Effector CD4-positive, alpha-beta T cell (primary cell): ENCODE data around the gene PM20D1.
A peak's percentile ranks its signal among the peaks of the same experiment; 100 is the strongest.
"Not testable (repeated sequence)": the region's sequence is repeated elsewhere in the genome, so short reads cannot be mapped to it uniquely, and the experiment has no call there.

Experiments
- DNase-seq: peaks from one replicate; pipeline ENCODE4 v3.0.0-alpha.2; 2020
- total RNA-seq: gene quantifications from one replicate; lab custom pipeline; 2026; lab: John Stamatoyannopoulos, UW

Gene PM20D1, protein sequence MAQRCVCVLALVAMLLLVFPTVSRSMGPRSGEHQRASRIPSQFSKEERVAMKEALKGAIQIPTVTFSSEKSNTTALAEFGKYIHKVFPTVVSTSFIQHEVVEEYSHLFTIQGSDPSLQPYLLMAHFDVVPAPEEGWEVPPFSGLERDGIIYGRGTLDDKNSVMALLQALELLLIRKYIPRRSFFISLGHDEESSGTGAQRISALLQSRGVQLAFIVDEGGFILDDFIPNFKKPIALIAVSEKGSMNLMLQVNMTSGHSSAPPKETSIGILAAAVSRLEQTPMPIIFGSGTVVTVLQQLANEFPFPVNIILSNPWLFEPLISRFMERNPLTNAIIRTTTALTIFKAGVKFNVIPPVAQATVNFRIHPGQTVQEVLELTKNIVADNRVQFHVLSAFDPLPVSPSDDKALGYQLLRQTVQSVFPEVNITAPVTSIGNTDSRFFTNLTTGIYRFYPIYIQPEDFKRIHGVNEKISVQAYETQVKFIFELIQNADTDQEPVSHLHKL
- 2.3 reads per million, percentile 5 among the genes with 10 or more reads in this experiment for total RNA-seq

DNA sequence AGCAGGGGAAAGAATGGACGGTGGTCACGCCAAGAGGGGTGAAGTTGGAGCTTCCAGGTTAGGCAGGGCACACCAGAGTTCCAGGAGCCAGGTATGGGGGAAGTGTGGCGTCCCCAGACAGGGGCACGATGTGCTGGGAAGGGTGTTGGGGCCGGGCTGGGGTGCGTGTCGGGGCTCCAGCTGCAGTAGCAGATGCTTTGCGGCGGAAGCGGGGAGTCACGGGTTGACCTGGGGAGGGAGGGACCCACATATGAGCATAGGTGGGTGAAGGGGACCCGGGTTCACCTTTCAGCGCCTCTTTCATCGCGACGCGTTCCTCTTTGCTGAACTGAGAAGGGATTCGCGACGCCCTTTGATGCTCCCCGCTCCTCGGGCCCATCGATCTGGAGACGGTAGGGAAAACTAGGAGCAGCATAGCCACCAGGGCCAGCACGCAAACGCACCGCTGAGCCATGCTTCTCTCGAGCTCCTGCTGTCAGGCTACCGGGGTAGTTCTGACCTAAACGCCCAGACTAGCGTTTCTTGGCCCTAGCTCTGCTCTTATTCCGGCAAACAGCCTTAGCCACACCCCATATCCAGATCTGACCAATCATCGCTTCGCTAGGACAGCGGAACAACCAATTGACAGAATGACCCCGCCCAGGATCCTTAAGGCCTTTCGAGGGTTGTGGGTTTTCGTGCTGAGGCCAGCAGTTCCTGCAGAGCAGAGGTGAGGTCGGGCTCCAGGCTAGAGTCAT lies at the start of gene PM20D1:
Gene PM20D1, minus strand, starts transcription at position 514 of the 737 bp plus-strand sequence. Its CDS starts 60 bp downstream, at position 454.
- DNase-seq = peak; percentile 55

DNA sequence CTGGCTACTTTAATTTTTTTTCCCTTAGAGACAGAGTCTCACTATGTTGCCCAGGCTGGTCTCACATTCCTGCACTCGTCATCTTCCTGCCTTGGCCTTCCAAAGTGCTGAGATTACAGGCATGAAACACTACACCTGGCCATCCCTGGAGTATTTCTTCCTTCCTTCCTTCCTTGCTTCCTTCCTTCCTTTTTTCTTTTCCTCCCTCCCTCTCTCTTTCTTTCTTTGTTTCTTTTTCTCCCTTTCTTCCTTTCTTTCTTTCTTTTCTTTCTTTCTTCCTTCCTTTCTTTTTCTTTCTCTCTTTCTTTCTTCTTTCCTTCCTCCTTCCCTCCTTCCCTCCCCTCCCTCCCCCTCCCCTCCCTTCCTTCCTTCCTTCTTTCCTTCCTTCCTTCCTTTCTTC lies 46.4 kb upstream of the PM20D1 start:
- DNase-seq = no peak

- not testable (repeated sequence) for DNase-seq
Measured at GRCh38 chr1:205894119-205894518, 44.2 kb upstream of the PM20D1 start.

DNA sequence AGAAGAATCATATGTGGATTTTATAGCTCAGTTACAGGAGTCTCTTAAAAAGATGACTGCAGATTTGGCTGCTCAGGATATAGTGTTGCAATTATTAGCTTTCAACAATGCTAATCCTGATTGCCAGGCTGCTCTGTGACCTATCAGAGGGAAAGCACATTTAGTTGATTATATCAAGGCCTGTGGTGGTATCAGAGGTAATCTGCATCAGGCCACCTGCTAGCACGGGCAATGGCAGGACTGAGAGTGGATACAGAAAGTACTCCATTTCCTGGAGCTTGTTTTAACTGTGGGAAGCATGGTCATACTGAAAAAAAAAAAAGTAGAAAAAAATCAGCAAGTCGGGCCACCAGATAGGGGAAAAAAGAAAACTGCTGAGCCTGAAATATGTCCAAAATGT lies 42.2 kb upstream of the PM20D1 start:
- DNase-seq = not testable (repeated sequence)

GRCh38 chr1:205891481-205891880 lies 41.5 kb upstream of the PM20D1 start:
- DNase-seq = not testable (repeated sequence)

DNA sequence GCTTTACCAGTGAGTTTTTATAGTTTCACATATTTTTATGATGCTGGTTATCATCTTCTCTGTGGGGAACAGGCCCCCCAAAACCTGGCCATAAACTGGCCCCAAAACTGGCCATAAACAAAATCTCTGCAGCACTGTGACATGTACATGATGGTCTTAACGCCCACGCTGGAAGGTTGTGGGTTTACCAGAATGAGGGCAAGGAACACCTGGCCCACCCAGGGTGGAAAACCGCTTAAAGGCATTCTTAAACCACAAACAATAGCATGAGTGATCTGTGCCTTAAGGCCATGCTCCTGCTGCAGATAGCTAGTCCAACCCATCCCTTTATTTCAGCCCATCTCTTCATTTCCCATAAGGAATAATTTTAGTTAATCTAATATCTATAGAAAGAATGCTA lies 40.7 kb upstream of the PM20D1 start:
- not testable (repeated sequence) for DNase-seq

DNA sequence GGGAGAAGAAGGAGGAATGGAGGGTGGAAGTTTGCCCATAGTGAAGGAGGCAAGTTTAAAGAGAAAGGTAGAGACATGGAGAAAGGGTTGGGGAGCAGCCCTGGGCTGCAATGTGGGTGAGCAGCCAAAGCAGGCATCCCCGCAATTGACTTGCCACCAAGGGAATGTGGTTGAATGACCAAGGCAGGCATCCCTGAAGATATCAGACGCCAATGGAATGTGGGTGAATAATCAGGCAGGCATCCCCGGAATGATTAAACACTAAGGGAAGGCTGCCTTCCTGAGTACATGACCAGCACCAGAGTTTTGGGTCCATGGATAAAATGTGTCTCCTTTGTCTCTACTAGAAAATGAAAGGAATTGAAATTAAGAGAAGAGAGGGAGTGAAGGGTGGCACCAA lies 39.8 kb upstream of the PM20D1 start:
- DNase-seq = not testable (repeated sequence)

- DNase-seq = not testable (repeated sequence)
Measured at GRCh38 chr1:205889006-205889405, 39.1 kb upstream of the PM20D1 start.

DNA sequence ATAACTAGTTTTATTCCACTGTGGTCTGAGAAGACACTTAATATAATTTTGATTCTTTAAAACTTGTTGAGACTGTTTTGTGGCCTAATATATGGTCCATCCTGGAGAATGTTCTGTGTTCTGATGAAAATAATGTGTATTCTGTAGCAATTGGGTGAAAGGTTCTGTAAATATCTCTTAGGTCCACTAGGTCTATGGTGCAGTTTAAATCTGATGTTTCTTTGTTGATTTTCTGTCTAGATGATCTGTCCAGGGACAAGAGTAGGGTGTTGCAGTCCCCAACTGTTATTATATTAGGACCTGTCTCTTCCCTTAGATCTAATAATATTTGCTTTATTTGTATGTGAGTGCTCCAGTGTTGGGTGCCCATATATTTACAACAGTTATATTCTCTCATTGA lies 33.9 kb upstream of the PM20D1 start:
- DNase-seq = no peak

GRCh38 chr1:205880923-205881322 lies 31.0 kb upstream of the PM20D1 start:
- no peak for DNase-seq

GRCh38 chr1:205879974-205880373 lies 30.0 kb upstream of the PM20D1 start:
- DNase-seq = no peak

- no peak for DNase-seq
Measured at GRCh38 chr1:205878026-205878425, 28.1 kb upstream of the PM20D1 start.

DNA sequence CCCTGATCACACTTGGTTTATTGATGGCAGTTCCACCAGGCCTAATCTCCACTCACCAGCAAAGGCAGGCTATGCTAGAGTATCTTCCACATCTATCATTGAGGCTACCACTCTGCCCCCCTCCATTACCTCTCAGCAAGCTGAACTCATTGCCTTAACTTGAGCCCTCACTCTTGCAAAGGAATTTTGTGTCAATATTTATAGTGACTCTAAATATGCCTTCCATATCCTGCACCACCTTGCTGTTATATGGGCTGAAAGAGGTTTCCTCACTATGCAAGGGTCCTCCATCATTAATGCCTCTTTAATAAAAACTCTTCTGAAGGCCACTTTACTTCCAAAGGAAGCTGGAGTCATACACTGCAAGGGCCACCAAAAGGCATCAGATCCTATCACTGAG lies 23.2 kb upstream of the PM20D1 start:
- DNase-seq = not testable (repeated sequence)

DNA sequence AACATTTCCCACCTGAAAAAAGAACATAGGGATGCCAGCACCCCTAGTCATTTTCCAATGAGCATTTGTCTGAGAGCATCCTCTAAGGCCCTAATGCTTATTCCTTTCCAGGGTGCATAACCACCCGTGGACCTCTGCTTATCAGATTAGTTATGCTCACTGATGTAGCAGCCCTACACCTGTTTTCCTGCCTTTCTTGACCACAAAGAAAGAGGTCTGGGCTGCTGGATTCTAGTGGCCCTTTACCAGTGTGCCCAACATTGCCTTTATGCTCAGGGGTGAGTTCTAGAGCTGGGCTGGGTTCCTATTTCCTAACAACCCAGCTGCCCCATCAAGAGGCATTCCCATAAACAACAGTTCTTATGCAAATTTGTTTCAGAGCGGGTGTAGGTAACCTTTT lies 20.3 kb upstream of the PM20D1 start:
- no peak for DNase-seq

GRCh38 chr1:205861540-205861939 lies 11.6 kb upstream of the PM20D1 start:
- no peak for DNase-seq

DNA sequence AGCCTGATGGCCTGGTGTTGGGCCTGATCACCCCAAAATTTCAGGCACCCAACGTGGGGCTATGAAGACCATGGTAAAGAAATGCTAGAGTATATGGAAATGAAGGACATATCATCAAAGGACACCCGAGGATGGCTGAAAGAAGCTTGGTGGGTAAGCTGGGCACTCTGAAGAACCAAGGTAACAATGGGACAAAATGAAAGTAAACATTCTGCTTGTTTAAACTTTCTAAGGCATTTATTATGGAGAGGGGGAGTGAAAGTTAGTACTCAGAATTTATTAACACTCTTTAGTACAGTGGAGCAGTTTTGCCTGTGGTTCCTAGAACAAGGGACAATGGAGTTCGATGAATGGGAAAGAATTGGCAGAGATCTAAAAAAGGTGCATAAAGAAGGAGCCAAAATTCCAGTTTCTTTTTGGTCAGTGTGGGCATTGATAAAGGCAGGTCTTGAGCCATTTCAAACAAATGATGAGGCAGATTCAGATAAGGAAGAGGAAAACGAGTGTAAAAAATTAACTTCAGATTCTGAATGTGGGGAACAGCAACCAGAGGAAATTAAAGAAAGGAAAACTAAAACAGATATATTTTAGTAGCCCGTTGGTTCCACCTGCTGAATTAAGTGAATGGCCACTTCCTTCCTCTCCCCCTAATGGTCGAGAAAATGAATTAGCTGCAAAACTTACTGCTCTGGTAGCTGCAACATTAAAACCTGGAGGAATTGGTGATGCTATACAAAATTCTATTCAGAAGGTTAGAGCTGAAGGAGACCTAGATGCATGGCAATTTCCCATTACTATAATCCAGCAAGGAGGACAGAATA lies 8.4 kb upstream of the PM20D1 start:
- no peak for DNase-seq

GRCh38 chr1:205857501-205857900 lies 7.6 kb upstream of the PM20D1 start:
- DNase-seq = not testable (repeated sequence)

GRCh38 chr1:205856433-205856832 lies 6.5 kb upstream of the PM20D1 start:
- no peak for DNase-seq

GRCh38 chr1:205852969-205853368 lies 3.0 kb upstream of the PM20D1 start:
- no peak for DNase-seq

DNA sequence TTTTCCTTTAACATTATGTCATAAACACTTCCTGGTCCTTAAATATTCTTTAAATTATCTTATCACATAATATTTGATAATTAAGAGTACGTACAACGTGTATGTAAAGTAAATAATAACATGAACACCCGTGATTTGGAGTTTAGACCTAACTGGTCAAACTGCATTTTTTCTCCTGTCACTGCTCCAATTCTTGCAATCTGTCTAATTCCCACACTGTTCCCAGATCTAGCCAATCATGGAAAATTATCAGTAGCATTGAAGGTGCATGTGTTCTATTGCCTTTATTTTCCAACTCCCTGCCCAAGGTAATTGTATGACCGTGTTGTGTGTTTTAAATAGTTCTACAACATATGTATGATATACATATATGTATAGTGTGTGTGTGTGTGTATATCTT lies 2.1 kb upstream of the PM20D1 start:
- no peak for DNase-seq

DNA sequence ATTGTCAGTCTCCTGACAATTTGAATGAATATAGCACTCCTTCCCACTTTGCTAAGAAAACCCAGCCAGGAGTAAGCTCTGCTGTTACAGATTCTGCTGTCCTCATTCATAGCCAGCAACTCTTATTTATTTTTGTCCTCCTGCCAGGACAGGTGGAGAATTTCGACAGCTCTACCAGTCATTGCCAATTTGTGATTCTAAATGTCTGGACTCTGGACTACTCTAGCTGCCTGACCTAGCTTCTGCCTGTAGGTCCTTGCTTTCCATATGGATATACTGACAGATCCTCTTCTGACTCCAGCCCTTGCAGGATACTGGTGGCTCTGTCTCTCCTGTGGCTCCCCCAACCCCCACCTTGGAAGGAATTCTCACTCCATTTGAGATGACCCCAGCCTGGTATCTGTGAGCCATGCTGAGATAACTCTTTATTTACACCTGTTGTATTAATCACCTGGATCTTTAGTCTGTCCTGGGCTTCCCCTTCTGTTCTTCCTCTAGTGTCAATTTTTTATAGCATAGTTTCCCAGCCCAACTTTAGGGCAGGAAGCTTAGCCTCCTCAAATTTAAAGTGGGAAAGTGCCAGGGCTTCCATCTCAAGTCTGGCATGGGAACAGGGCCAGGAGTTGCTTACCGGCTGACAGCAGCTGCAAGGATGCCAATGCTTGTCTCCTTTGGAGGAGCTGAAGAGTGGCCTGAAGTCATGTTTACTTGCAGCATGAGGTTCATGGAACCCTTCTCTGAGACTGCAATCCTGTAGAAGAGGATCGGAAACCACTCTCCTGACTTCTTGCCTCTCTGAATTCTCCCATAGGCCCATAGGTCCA lies 6.7 kb downstream of the PM20D1 start:
- no peak for DNase-seq

DNA sequence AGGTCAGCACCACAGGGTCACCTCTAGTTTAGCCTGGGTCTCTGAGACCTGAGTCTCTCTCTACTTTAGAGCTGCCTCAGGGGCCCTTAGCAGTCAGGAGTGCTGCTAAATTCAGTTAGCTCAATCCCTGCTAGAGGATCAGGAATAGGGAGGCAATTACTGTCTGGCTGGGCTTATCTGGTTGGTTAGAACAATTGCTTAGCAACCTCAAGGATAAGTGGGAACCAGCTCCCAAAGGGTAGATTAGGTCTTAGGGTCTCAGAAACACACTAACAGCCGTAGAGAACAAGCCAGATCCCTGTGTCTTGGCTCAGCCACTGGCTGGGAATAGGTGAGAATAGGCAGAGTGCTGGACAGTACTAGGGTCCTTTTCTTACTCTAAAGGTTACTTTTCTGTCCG lies 7.7 kb downstream of the PM20D1 start:
- DNase-seq = no peak
